Bronchial epithelial cell (primary cell): ENCODE data around the gene TMED7. TPM values are rescaled to one million over a fixed set of nuclear protein-coding genes. Genes with fewer than 3 reads are reported as not detected.
A peak's percentile ranks its signal among the peaks of the same experiment; 100 is the strongest.

Experiments
- DNase-seq: peaks from one replicate; pipeline ENCODE4 v3.0.0-alpha.2; 2010; ENCODE audit warnings: low read depth
- FAIRE-seq: peaks from 2 replicates; lab custom pipeline; 2011; peaks lifted over from hg19 to GRCh38; lab: Jason Lieb, UNC
- H3K27me3 ChIP-seq: 2 replicates; pipeline ENCODE4 v1.5.1; 2011; ENCODE audit warnings: low read length; ENCODE audit not compliant: control insufficient read depth, insufficient read depth
- H3K36me3 ChIP-seq: 2 replicates; pipeline ENCODE4 v1.5.1; 2011; ENCODE audit warnings: low read length; ENCODE audit not compliant: control insufficient read depth, insufficient read depth
- H3K4me3 ChIP-seq: 2 replicates; pipeline ENCODE4 v1.5.1; 2011; ENCODE audit warnings: mild to moderate bottlenecking, low read depth, low read length, control low read depth
- total RNA-seq: library from RNA; depleted of rRNA; stranded (reverse); fragments of >200 nt; gene quantifications from 2 replicates; pipeline ENCODE4 v1.2.1, GENCODE V29; 2014
- TF ChIP-seq, protein P1 (sequence below): IDR thresholded peaks from 2 replicates; pipeline ENCODE4 v1.5.1; 2011; ENCODE audit warnings: mild to moderate bottlenecking, moderate library complexity, low read length, control low read depth, inconsistent platforms; ENCODE audit not compliant: insufficient read depth, severe bottlenecking

TMED7 gene
- total RNA-seq, 1 donor from 2014 or later, result 102 TPM

DNA sequence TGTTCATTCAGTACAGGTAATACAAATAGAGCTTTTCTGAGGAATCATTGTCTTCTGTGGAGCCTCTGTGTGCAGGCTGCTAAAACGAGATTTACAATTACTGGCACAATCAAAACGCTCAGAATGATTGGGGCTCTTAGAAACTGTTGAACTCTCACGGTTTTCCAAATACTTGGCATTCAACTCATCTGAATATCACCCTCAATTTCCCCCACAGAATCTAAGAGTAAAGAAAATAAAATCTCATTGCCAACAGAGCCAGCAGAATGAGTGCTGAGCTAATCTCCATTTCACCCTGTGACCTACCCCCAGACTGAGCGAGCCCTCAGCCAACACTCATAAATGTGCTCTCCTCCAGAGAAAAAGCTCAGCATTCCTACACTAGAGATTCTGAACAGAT is 35.3 kb upstream of the TMED7 start:
- TF ChIP-seq, protein P1, sequence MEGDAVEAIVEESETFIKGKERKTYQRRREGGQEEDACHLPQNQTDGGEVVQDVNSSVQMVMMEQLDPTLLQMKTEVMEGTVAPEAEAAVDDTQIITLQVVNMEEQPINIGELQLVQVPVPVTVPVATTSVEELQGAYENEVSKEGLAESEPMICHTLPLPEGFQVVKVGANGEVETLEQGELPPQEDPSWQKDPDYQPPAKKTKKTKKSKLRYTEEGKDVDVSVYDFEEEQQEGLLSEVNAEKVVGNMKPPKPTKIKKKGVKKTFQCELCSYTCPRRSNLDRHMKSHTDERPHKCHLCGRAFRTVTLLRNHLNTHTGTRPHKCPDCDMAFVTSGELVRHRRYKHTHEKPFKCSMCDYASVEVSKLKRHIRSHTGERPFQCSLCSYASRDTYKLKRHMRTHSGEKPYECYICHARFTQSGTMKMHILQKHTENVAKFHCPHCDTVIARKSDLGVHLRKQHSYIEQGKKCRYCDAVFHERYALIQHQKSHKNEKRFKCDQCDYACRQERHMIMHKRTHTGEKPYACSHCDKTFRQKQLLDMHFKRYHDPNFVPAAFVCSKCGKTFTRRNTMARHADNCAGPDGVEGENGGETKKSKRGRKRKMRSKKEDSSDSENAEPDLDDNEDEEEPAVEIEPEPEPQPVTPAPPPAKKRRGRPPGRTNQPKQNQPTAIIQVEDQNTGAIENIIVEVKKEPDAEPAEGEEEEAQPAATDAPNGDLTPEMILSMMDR, result no peak
- Histone ChIP-seq H3K36me3 (no peaks in the 10 kb centered on the region), H3K4me3 (no peak overlapping the region), H3K27me3 (no peaks in the 10 kb centered on the region)
- FAIRE-seq (no peak), DNase-seq (no peak)

GRCh38 chr5:115657881-115658233 is 32.0 kb upstream of the TMED7 start:
- peak; percentile 90 for DNase-seq

GRCh38 chr5:115657125-115657880 is 31.5 kb upstream of the TMED7 start:
- TF ChIP-seq, protein P1, result no peak
- DNase-seq (no peak), FAIRE-seq (no peak)
- H3K36me3 ChIP-seq, result no peaks in the 10 kb centered on the region
- no peaks in the 10 kb centered on the region for H3K27me3 ChIP-seq
- no peak overlapping the region for H3K4me3 ChIP-seq

More at GRCh38 chr5:115657881-115658233, 32.0 kb upstream of the TMED7 start:
- FAIRE-seq, result no peak
- TF ChIP-seq, protein P1, result no peak
- no peak overlapping the region for H3K4me3 ChIP-seq
- no peaks in the 10 kb centered on the region for H3K36me3 ChIP-seq
- H3K27me3 ChIP-seq, result no peaks in the 10 kb centered on the region

GRCh38 chr5:115656404-115656803 is 30.6 kb upstream of the TMED7 start:
- TF ChIP-seq, protein P1, result no peak
- DNase-seq, result no peak
- no peak for FAIRE-seq
- H3K27me3 ChIP-seq, result no peaks in the 10 kb centered on the region
- no peaks in the 10 kb centered on the region for H3K36me3 ChIP-seq
- H3K4me3 ChIP-seq, result no peak overlapping the region

DNA sequence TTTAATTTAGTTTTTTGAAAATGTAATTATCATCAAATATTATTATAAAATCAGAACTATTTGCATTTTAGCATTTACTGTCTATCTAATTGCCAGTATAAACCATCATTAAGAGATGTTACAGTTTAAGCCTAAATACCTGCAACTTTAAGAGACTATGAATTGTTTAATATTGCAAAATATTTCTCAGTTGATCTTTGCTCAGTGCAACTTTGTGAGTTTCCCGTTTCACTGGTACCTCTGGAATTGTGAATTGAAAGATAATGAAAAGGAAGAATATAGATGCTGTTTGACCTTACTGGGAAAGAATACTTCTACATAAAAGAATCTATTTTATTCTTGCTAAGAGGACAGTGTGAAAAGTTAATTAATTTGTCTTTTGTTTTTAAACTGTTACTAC is 30.2 kb upstream of the TMED7 start:
- Histone ChIP-seq H3K4me3 (no peak overlapping the region), H3K27me3 (no peaks in the 10 kb centered on the region), H3K36me3 (no peaks in the 10 kb centered on the region)
- TF ChIP-seq, protein P1, result no peak
- DNase-seq, result no peak
- no peak for FAIRE-seq

- TF ChIP-seq, protein P1, result no peak
Observed at GRCh38 chr5:115649541-115649940, 23.7 kb upstream of the TMED7 start.

More at GRCh38 chr5:115649541-115649940, 23.7 kb upstream of the TMED7 start:
- FAIRE-seq (no peak), DNase-seq (no peak)
- peaks cover 2% of the 10 kb centered on the region for H3K27me3 ChIP-seq
- H3K36me3 ChIP-seq, result no peaks in the 10 kb centered on the region
- no peak overlapping the region for H3K4me3 ChIP-seq
